ENCODE results near the gene SLC17A7. TPM values are rescaled to one million over a fixed set of nuclear protein-coding genes. Genes with fewer than 3 reads are reported as not detected.

The SLC17A7 gene
- total and polyA plus RNA-seq, 2 of the 4 experiments (the other 2 are of a cell fraction) = 0.03 TPM; not detected in 1

DNA sequence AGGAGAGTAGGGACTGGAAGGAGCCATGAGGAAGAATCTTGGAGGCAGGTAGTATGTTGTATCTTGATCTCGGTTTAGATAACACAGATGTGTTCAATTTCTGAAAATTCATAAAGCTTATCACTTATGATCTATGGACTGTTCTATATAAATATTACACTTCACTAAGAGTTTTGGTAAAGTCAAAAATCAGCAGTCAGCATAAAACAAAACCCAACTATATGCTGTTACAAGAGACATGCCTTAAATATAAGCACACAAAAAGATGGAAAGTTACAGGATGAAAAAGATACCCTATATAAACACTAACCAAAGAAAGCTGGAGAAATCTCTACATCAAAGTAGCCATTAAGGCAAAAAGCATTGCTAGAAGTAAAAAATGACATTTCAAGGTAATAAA is 57.7 kb downstream of the SLC17A7 start:
- H2AK5ac ChIP-seq (ENCODE audit: low read depth, low read length) = no peak overlapping the region
- no peak overlapping the region for H4K5ac ChIP-seq (ENCODE audit: low read depth, low read length)
- no peaks in the 10 kb centered on the region for H4K20me1 ChIP-seq (ENCODE audit: insufficient read depth, low read length)
- no peak overlapping the region for H3K23ac ChIP-seq (ENCODE audit: low read depth, low read length)
- ATAC-seq (ENCODE audit: low read depth) (no peak), DNase-seq (no peak)
- POLR2A ChIA-PET (ENCODE audit: unreplicated experiment) = interaction anchor here (0.6 kb wide), 1 partner anchor 106 kb away, joined by 4 read pairs; no protein-coding TSS in a partner anchor
- H2BK15ac ChIP-seq (ENCODE audit: low read depth, low read length) = no peak overlapping the region
- H4K8ac ChIP-seq (ENCODE audit: low read depth in 2 of 2, low read length in 2 of 2) = no peak overlapping the region
- no peak overlapping the region for H4K91ac ChIP-seq (ENCODE audit: insufficient read depth, low read depth, low read length)
- H3K4me2 ChIP-seq (ENCODE audit: low read depth, low read length) = no peak overlapping the region
- no peak overlapping the region for H3K9ac ChIP-seq (ENCODE audit: low read depth, low read length)
- H2BK20ac ChIP-seq (ENCODE audit: low read depth, low read length) = no peak overlapping the region
- no CpG with 5 or more reads among the region's 1 CpG for WGBS, 2 experiments (ENCODE audit: extremely low coverage in 2 of 2, insufficient read length in 1 of 2)
- H3K27ac ChIP-seq (ENCODE audit: insufficient read depth, low read length) = no peak overlapping the region
- no TSS peak for BruUV-seq (replicated peaks)
- H2BK5ac ChIP-seq (ENCODE audit: low read depth, low read length, poor library complexity, severe bottlenecking) = no peak overlapping the region
- no peak for TF ChIP-seq CEBPB (IDR thresholded peaks at IDR 0.05; ENCODE audit: low read depth, low read length)
- peak; percentile 85 for TF ChIP-seq MAFK (IDR thresholded peaks at IDR 0.05; ENCODE audit: low read depth, low read length)
- TF ChIP-seq, protein P1, sequence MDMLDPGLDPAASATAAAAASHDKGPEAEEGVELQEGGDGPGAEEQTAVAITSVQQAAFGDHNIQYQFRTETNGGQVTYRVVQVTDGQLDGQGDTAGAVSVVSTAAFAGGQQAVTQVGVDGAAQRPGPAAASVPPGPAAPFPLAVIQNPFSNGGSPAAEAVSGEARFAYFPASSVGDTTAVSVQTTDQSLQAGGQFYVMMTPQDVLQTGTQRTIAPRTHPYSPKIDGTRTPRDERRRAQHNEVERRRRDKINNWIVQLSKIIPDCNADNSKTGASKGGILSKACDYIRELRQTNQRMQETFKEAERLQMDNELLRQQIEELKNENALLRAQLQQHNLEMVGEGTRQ (IDR thresholded peaks at IDR 0.05; ENCODE audit: low read depth, low read length) = no peak
- TF ChIP-seq RAD21 (IDR thresholded peaks at IDR 0.05; ENCODE audit: low read length) = no peak
- H3K4me1 ChIP-seq (ENCODE audit: control insufficient read depth, insufficient read depth, low read length) = no peaks in the 10 kb centered on the region
- no peaks in the 10 kb centered on the region for H3K79me1 ChIP-seq (ENCODE audit: low read depth in 1 of 2, low read length in 2 of 2)
- in situ Hi-C loops (cut with MboI; ENCODE audit: low sequenced_read_pairs) (no loop called here), intact Hi-C loops (cut with micrococcal nuclease) (no loop called here), dilution Hi-C loops (cut with HindIII; ENCODE audit: low sequenced_read_pairs, unreplicated experiment) (no loop called here)
- H3K4me3 ChIP-seq (ENCODE audit: insufficient read depth, low read depth, low read length) = no peak overlapping the region
- no peak overlapping the region for H3K56ac ChIP-seq (ENCODE audit: extremely low read depth, insufficient read depth, low read length)
- H3K4ac ChIP-seq (ENCODE audit: low read depth, low read length) = no peak overlapping the region
- no peak overlapping the region for H3K14ac ChIP-seq (replicated peaks; ENCODE audit: low read depth, low read length)
- no peaks in the 10 kb centered on the region for H3K9me1 ChIP-seq (ENCODE audit: insufficient read depth, low read length)
- no peak overlapping the region for H3K18ac ChIP-seq (ENCODE audit: low read depth, low read length)
- peaks cover 10% of the 10 kb centered on the region for H3K27me3 ChIP-seq (ENCODE audit: control insufficient read depth, insufficient read depth, low read length)
- H2AFZ ChIP-seq (replicated peaks; ENCODE audit: low read length, poor library complexity) = no peak overlapping the region
- peaks cover 4% of the 10 kb centered on the region for H3K9me3 ChIP-seq (ENCODE audit: control insufficient read depth, insufficient read depth, low read length)
- no peaks in the 10 kb centered on the region for H3K36me3 ChIP-seq (ENCODE audit: control insufficient read depth, insufficient read depth, low read length)
- no peak overlapping the region for H2BK120ac ChIP-seq (ENCODE audit: low read depth, low read length)
- H2AK9ac ChIP-seq (replicated peaks; ENCODE audit: low read depth, low read length, poor library complexity) = no peak overlapping the region
- CTCF ChIA-PET = no interaction called here

All from IMR-90 (cell line).